Measurements from ENCODE around the gene TBC1D22A. TPM values are rescaled to one million over a fixed set of nuclear protein-coding genes. Genes with fewer than 3 reads are reported as not detected.

Gene TBC1D22A
- total and polyA plus RNA-seq, 9 of the 15 experiments (the other 6 are each of a cell fraction or from before 2014, with no cell fraction given) = 0.20 to 11.5 (median 5.2) TPM

GRCh38 chr22:47045691-47046410, 283.4 kb downstream of the TBC1D22A start:
- Histone ChIP-seq H3K9ac (ENCODE audit: insufficient read depth in 1 of 2, low read depth in 2 of 2, low read length in 2 of 2) (no peak overlapping the region; a peak in 1 of 4 replicates), H2AFZ (ENCODE audit: low read depth, low read length) (no peak overlapping the region), H3K4me2 (ENCODE audit: insufficient read depth, low read length) (no peak overlapping the region), H3K4me3 (no peak overlapping the region), H3K9me1 (ENCODE audit: control insufficient read depth, insufficient read depth, low read length) (no peaks in the 10 kb centered on the region), H3K27ac (ENCODE audit: extremely low read depth, low read depth, low read length) (no peak overlapping the region), H3K79me2 (ENCODE audit: control insufficient read depth, insufficient read depth, low read length) (no peaks in the 10 kb centered on the region), H3K27me3 (ENCODE audit: control insufficient read depth in 2 of 2, insufficient read depth in 2 of 2, low read length in 2 of 2) (no peaks in the 10 kb centered on the region), H3K36me3 (ENCODE audit: control insufficient read depth, insufficient read depth, low read length) (no peaks in the 10 kb centered on the region), H3K4me1 (replicated peaks in 1 of 2; ENCODE audit: control insufficient read depth in 2 of 2, insufficient read depth in 2 of 2, low read length in 2 of 2) (peaks cover 0 to 24% of the 10 kb centered on the region in 2 experiments; a peak in 2 of 5 replicates), H3K9me3 (replicated peaks; ENCODE audit: control insufficient read depth, insufficient read depth, low read depth, low read length) (no peaks in the 10 kb centered on the region), H4K20me1 (replicated peaks; ENCODE audit: control insufficient read depth, insufficient read depth, low read length) (0 out of 2 replicates have a peak, but pooled peaks cover 2% of the 10 kb centered on the region)
- in situ Hi-C loops (cut with MboI) (no loop called here), intact Hi-C loops (cut with micrococcal nuclease) (no loop called here)
- no peak for FAIRE-seq
- CTCF ChIA-PET (ENCODE audit: low intra/inter-chr PET ratio) = no interaction called here
- POLR2A ChIA-PET = no interaction called here
- no peak for TF ChIP-seq ZNF707 (CRISPR knock-in tag; conservative IDR thresholded peaks at IDR 0.05)
- TF ChIP-seq SNAPC5 (CRISPR knock-in tag; IDR thresholded peaks at IDR 0.05) = no peak
- no peak for TF ChIP-seq POLR2B (IDR thresholded peaks at IDR 0.05; ENCODE audit: low read depth, partially characterized antibody)
- TF ChIP-seq KDM1A (IDR thresholded peaks at IDR 0.05) = no peak
- no peak for TF ChIP-seq ELF1 (tag; IDR thresholded peaks at IDR 0.05)
- no TSS peak for BruUV-seq (replicated peaks)
- WGBS (ENCODE audit: insufficient coverage, low coverage, missing lambda C conversion rate) = 43% methylated on average over 8 of the region's 14 CpGs
- DNase-seq (ENCODE audit: extremely low read depth in 1 of 4, low spot score in 3 of 4) = no peak
- no peak for ATAC-seq

Measured in K562 (cell line).